ENCODE results near the gene VKORC1. TPM values are rescaled to one million over a fixed set of nuclear protein-coding genes. Genes with fewer than 3 reads are reported as not detected.
"Not testable (repeated sequence)": the region's sequence is repeated elsewhere in the genome, so short reads cannot be mapped to it uniquely, and the experiment has no call there.

The VKORC1 gene
- polyA plus RNA-seq (ENCODE audit: insufficient read length in 4 of 4): 10 to 100 TPM; 64.9 to 90.5 (median 71.9) TPM

- peak; percentile 80 to 90 (median 82) for DNase-seq (ENCODE audit: low read depth in 4 of 4, low spot score in 3 of 4)
These were observed at the start of gene VKORC1 for GRCh38 chr16:31094424-31095120. Gene VKORC1 (minus strand): TSS chr16:31094797. CDS start chr16:31094729, 68 bp downstream.

- DNase-seq (ENCODE audit: low read depth in 4 of 4, low spot score in 3 of 4): no peak
These were observed 49.1 kb upstream of the VKORC1 start for GRCh38 chr16:31143694-31144148.

GRCh38 chr16:31143011-31143693 lies 48.6 kb upstream of the VKORC1 start:
- no peak for DNase-seq (ENCODE audit: low read depth in 4 of 4, low spot score in 3 of 4)

GRCh38 chr16:31142109-31143010 lies 47.8 kb upstream of the VKORC1 start:
- DNase-seq (ENCODE audit: low read depth in 4 of 4, low spot score in 3 of 4): peak; percentile 96 to 99 (median 98)

GRCh38 chr16:31141489-31142108 lies 47.0 kb upstream of the VKORC1 start:
- DNase-seq (ENCODE audit: low read depth in 4 of 4, low spot score in 3 of 4): no peak

- DNase-seq (ENCODE audit: low read depth in 4 of 4, low spot score in 3 of 4): not testable (repeated sequence)
These were observed 46.5 kb upstream of the VKORC1 start for GRCh38 chr16:31141071-31141469.

- no peak for DNase-seq (ENCODE audit: low read depth in 4 of 4, low spot score in 3 of 4)
These were observed 44.3 kb upstream of the VKORC1 start for GRCh38 chr16:31138621-31139578.

GRCh38 chr16:31136822-31137499 lies 42.4 kb upstream of the VKORC1 start:
- not testable (repeated sequence) for DNase-seq (ENCODE audit: low read depth in 4 of 4, low spot score in 3 of 4)

GRCh38 chr16:31136287-31136662 lies 41.7 kb upstream of the VKORC1 start:
- DNase-seq (ENCODE audit: low read depth in 4 of 4, low spot score in 3 of 4): no peak

- DNase-seq (ENCODE audit: low read depth in 4 of 4, low spot score in 3 of 4): no peak
These were observed 41.1 kb upstream of the VKORC1 start, which contains the start of gene PRSS8 for GRCh38 chr16:31135535-31136286. Gene PRSS8 (minus strand): TSS chr16:31135727. CDS start chr16:31135498, 229 bp downstream.

GRCh38 chr16:31134625-31135534 lies 40.3 kb upstream of the VKORC1 start:
- no peak for DNase-seq (ENCODE audit: low read depth in 4 of 4, low spot score in 3 of 4)

GRCh38 chr16:31134091-31134571 lies 39.5 kb upstream of the VKORC1 start:
- DNase-seq (ENCODE audit: low read depth in 4 of 4, low spot score in 3 of 4): no peak

GRCh38 chr16:31133046-31133501 lies 38.5 kb upstream of the VKORC1 start:
- DNase-seq (ENCODE audit: low read depth in 4 of 4, low spot score in 3 of 4): no peak

GRCh38 chr16:31132303-31132979 lies 37.8 kb upstream of the VKORC1 start:
- no peak for DNase-seq (ENCODE audit: low read depth in 4 of 4, low spot score in 3 of 4)

- no peak for DNase-seq (ENCODE audit: low read depth in 4 of 4, low spot score in 3 of 4)
These were observed 37.3 kb upstream of the VKORC1 start for GRCh38 chr16:31131841-31132271.

GRCh38 chr16:31131416-31131815 lies 36.8 kb upstream of the VKORC1 start:
- no peak for DNase-seq (ENCODE audit: low read depth in 4 of 4, low spot score in 3 of 4)

Measured in right renal pelvis (tissue), 4 donors.